PC-3 (cell line): ENCODE results near the gene KLK15. TPM values are rescaled to one million over a fixed set of nuclear protein-coding genes. Genes with fewer than 3 reads are reported as not detected.
"Not testable (repeated sequence)": the region's sequence is repeated elsewhere in the genome, so short reads cannot be mapped to it uniquely, and the experiment has no call there.

Experiments
- ATAC-seq: fragments of 200-7000 bp; cut with Tn5 transposase; 2 replicates; pipeline ENCODE4 v1.9.1; 2020; ENCODE audit warnings: mild to moderate bottlenecking, moderate library complexity
- BruUV-seq: library from RNA; stranded (reverse); fragments of 400-500 nt; replicated peaks from 2 replicates; lab custom pipeline; 2021; lab: Mats Ljungman, UMichigan
- CTCF ChIA-PET: fragments of 300-600 bp; sonication (Branson Sonifier 250); formaldehyde crosslinking; loops from one replicate; lab custom pipeline; 2022; ENCODE audit warnings: antibody characterized with exemption; lab: Charles Lee
- POLR2A ChIA-PET: fragments of 300-600 bp; sonication (Branson Sonifier 250); formaldehyde crosslinking; loops from one replicate; lab custom pipeline; 2022; ENCODE audit warnings: antibody characterized with exemption; ENCODE audit not compliant: unreplicated experiment; lab: Charles Lee
- DNase-seq: peaks from one replicate; pipeline ENCODE4 v3.0.0-alpha.2; 2015
- H2AFZ ChIP-seq: fragments of 300-600 bp; sonication (generic); 2 replicates; pipeline ENCODE4 v1.6.0; 2016; ENCODE audit warnings: antibody characterized with exemption, low read length
- H3F3A ChIP-seq: fragments of 300-600 bp; sonication (generic); one replicate; pipeline ENCODE4 v1.6.0; 2017; ENCODE audit warnings: antibody characterized with exemption, low read length, control low read depth, mild to moderate bottlenecking; ENCODE audit not compliant: unreplicated experiment
- H3K27ac ChIP-seq: fragments of 300-600 bp; sonication (generic); 2 replicates; pipeline ENCODE4 v1.5.1; 2016; ENCODE audit warnings: mild to moderate bottlenecking, low read length
- H3K27me3 ChIP-seq: fragments of 300-600 bp; sonication (generic); 2 replicates; pipeline ENCODE4 v1.6.1; 2016; ENCODE audit warnings: low read length, mixed read lengths
- H3K36me3 ChIP-seq: fragments of 300-600 bp; sonication (generic); 2 replicates; pipeline ENCODE4 v1.6.1; 2016; ENCODE audit warnings: low read depth, mixed run types, low read length, mixed read lengths
- H3K4me1 ChIP-seq: fragments of 300-600 bp; sonication (generic); 2 replicates; pipeline ENCODE4 v1.5.1; 2016; ENCODE audit warnings: low read length; ENCODE audit not compliant: insufficient read depth
- H3K4me2 ChIP-seq: fragments of 300-600 bp; sonication (generic); 2 replicates; pipeline ENCODE4 v1.6.0; 2016; ENCODE audit warnings: low read length
- H3K4me3 ChIP-seq: fragments of 300-600 bp; sonication (generic); 2 replicates; pipeline ENCODE4 v1.5.1; 2016; ENCODE audit warnings: mild to moderate bottlenecking, low read length, mixed read lengths
- H3K79me2 ChIP-seq: fragments of 300-600 bp; sonication (generic); 2 replicates; pipeline ENCODE4 v1.6.1; 2017; ENCODE audit warnings: low read length, mixed read lengths
- H3K9ac ChIP-seq: fragments of 300-600 bp; sonication (generic); 2 replicates; pipeline ENCODE4 v1.6.0; 2016; ENCODE audit warnings: mild to moderate bottlenecking, low read length
- H3K9me2 ChIP-seq: fragments of 300-600 bp; sonication (generic); replicated peaks from 2 replicates; pipeline ENCODE4 v1.6.1; 2016; ENCODE audit warnings: mixed run types, low read length, mixed read lengths
- H3K9me3 ChIP-seq: fragments of 300-600 bp; sonication (generic); 2 replicates; pipeline ENCODE4 v1.6.1; 2016; ENCODE audit warnings: low read length, mixed read lengths
- H4K20me1 ChIP-seq: fragments of 300-600 bp; sonication (generic); 2 replicates; pipeline ENCODE4 v1.6.1; 2016; ENCODE audit warnings: low read length, mixed read lengths
- CTCF ChIP-seq: fragments of 300-600 bp; sonication (generic); conservative IDR thresholded peaks from 2 replicates; pipeline ENCODE4 v1.5.1; 2017; ENCODE audit warnings: antibody characterized with exemption, low read depth, mild to moderate bottlenecking, low read length
- EZH2 ChIP-seq: fragments of 300-600 bp; sonication (generic); IDR thresholded peaks from one replicate; pipeline ENCODE4 v1.6.1; 2017; ENCODE audit warnings: antibody characterized with exemption, mild to moderate bottlenecking, low read length; ENCODE audit not compliant: unreplicated experiment
- EZH2phosphoT487 ChIP-seq: fragments of 300-600 bp; sonication (generic); IDR thresholded peaks from 2 replicates; pipeline ENCODE4 v1.6.1; 2018; ENCODE audit warnings: mild to moderate bottlenecking, antibody characterized with exemption, low read length, borderline replicate concordance
- intact Hi-C: fragments of 100-400 bp; cut with micrococcal nuclease; formaldehyde crosslinking; loops from 2 replicates; pipeline ENCODE4 v1.9.0; 2023
- total RNA-seq: library from RNA; depleted of rRNA; stranded (reverse); fragments of >200 nt; gene quantifications from 2 replicates; pipeline ENCODE4 v1.2.3, GENCODE V29; 2014

The KLK15 gene
- total RNA-seq, 1 experiment from 2014 or later = 1.3 TPM

GRCh38 chr19:50790396-50790795, 43.0 kb downstream of the KLK15 start, which contains the start of gene ACP4:
TSS of gene ACP4 (plus strand) at chr19:50790415. CDS start at chr19:50790415, 0 bp downstream.
- Histone ChIP-seq H3K9me2 (no peaks in the 10 kb centered on the region), H3F3A (no peaks in the 10 kb centered on the region), H4K20me1 (no peaks in the 10 kb centered on the region), H3K27me3 (no peaks in the 10 kb centered on the region), H3K27ac (no peak within 1 kb of the TSS), H3K79me2 (no peaks in the 10 kb centered on the region), H3K9ac (no peak within 1 kb of the TSS), H3K36me3 (no peaks in the 10 kb centered on the region), H2AFZ (no peak within 1 kb of the TSS), H3K4me1 (no peaks in the 10 kb centered on the region), H3K4me2 (no peak within 1 kb of the TSS), H3K4me3 (no peak within 1 kb of the TSS), H3K9me3 (no peaks in the 10 kb centered on the region)
- no TSS peak for BruUV-seq
- ChIA-PET POLR2A (no interaction called here), CTCF (no interaction called here)
- no peak for DNase-seq
- intact Hi-C loops = no loop called here
- no peak for ATAC-seq
- TF ChIP-seq EZH2 (no peak), CTCF (no peak), EZH2phosphoT487 (no peak)

- Histone ChIP-seq H3F3A (no peaks in the 10 kb centered on the region), H3K79me2 (no peaks in the 10 kb centered on the region), H3K9ac (no peak overlapping the region), H3K27ac (no peak overlapping the region), H3K27me3 (peaks cover 20% of the 10 kb centered on the region), H3K9me3 (no peaks in the 10 kb centered on the region), H2AFZ (no peak overlapping the region), H3K4me1 (0 out of 2 replicates have a peak, but pooled peaks cover 3% of the 10 kb centered on the region), H3K36me3 (no peaks in the 10 kb centered on the region), H3K4me3 (no peak overlapping the region), H3K4me2 (no peak overlapping the region), H4K20me1 (no peaks in the 10 kb centered on the region), H3K9me2 (no peaks in the 10 kb centered on the region)
- DNase-seq (no peak), ATAC-seq (no peak)
- POLR2A ChIA-PET = no interaction called here
- TF ChIP-seq EZH2 = no peak
- TF ChIP-seq CTCF = no peak
- no peak for TF ChIP-seq EZH2phosphoT487
- no TSS peak for BruUV-seq
- intact Hi-C loops = no loop called here
- CTCF ChIA-PET = no interaction called here
Observed at GRCh38 chr19:50785329-50785728, 48.0 kb downstream of the KLK15 start.

- TF ChIP-seq EZH2 (no peak), EZH2phosphoT487 (no peak), CTCF (no peak)
- POLR2A ChIA-PET = no interaction called here
- H3K4me1 ChIP-seq = 0 out of 2 replicates have a peak, but pooled peaks cover 3% of the 10 kb centered on the region
- no TSS peak for BruUV-seq
- H3K9ac ChIP-seq = no peak overlapping the region
- no peaks in the 10 kb centered on the region for H4K20me1 ChIP-seq
- intact Hi-C loops = loop anchor here (5.0 kb wide), 1 partner anchor 247 kb away; no protein-coding TSS in a partner anchor
- no peak overlapping the region for H3K4me3 ChIP-seq
- peaks cover 26% of the 10 kb centered on the region for H3K27me3 ChIP-seq
- H3F3A ChIP-seq = no peaks in the 10 kb centered on the region
- H3K79me2 ChIP-seq = no peaks in the 10 kb centered on the region
- no peak for ATAC-seq
- no peak overlapping the region for H2AFZ ChIP-seq
- no peaks in the 10 kb centered on the region for H3K9me2 ChIP-seq
- H3K4me2 ChIP-seq = no peak overlapping the region
- H3K9me3 ChIP-seq = no peaks in the 10 kb centered on the region
- H3K27ac ChIP-seq = no peak overlapping the region
- no peak for DNase-seq
- no peaks in the 10 kb centered on the region for H3K36me3 ChIP-seq
- CTCF ChIA-PET = interaction anchor here (0.6 to 1.9 kb wide), 2 partner anchors 137 to 263 kb away, joined by 5 read pairs; no protein-coding TSS in a partner anchor
Observed at GRCh38 chr19:50784710-50785109, 48.7 kb downstream of the KLK15 start.

- H3K9me3 ChIP-seq, H4K20me1 ChIP-seq, H3K4me3 ChIP-seq, ATAC-seq, H2AFZ ChIP-seq, H3K9me2 ChIP-seq, BruUV-seq, POLR2A ChIA-PET, DNase-seq, H3K9ac ChIP-seq, H3F3A ChIP-seq, H3K79me2 ChIP-seq, H3K4me1 ChIP-seq, H3K36me3 ChIP-seq, H3K4me2 ChIP-seq, H3K27ac ChIP-seq: not testable (repeated sequence)
- peaks cover 36% of the 10 kb centered on the region for H3K27me3 ChIP-seq
- intact Hi-C loops = loop anchor here (1.0 to 5.0 kb wide), 7 partner anchors 59 to 426 kb away; no protein-coding TSS in a partner anchor
- CTCF ChIA-PET = interaction anchor here (0.6 to 1.9 kb wide), 11 partner anchors 53 to 874 kb away, joined by 3 to 14 read pairs (median 4); no protein-coding TSS in a partner anchor
Observed at GRCh38 chr19:50783848-50784152, 49.6 kb downstream of the KLK15 start.
